Muscle of leg (tissue), 11 donors: ENCODE measurements around the gene SLC35F4. TPM values are rescaled to one million over a fixed set of nuclear protein-coding genes. Genes with fewer than 3 reads are reported as not detected.
A peak's percentile ranks its signal among the peaks of the same experiment; 100 is the strongest.
"Not testable (repeated sequence)": the region's sequence is repeated elsewhere in the genome, so short reads cannot be mapped to it uniquely, and the experiment has no call there.

ENCODE experiments used
- DNase-seq: peaks from one replicate; pipeline ENCODE4 v3.0.0; 2013
- H3K27ac ChIP-seq: one replicate; pipeline ENCODE4 v1.5.1; 2013; ENCODE audit warnings: mild to moderate bottlenecking, low read length, control low read depth
- H3K27me3 ChIP-seq: one replicate; pipeline ENCODE4 v1.6.1; 2013; ENCODE audit warnings: low read length; ENCODE audit not compliant: control insufficient read depth, insufficient read depth
- H3K36me3 ChIP-seq: one replicate; pipeline ENCODE4 v1.6.1; 2013; ENCODE audit warnings: low read length; ENCODE audit not compliant: control insufficient read depth, insufficient read depth
- H3K4me1 ChIP-seq: one replicate; pipeline ENCODE4 v1.6.1; 2013; ENCODE audit warnings: low read length; ENCODE audit not compliant: control insufficient read depth, insufficient read depth
- H3K4me3 ChIP-seq: one replicate; pipeline ENCODE4 v1.5.1; 2013; ENCODE audit warnings: low read length, control low read depth
- H3K9me3 ChIP-seq: replicated peaks from 2 replicates; pipeline ENCODE4 v1.6.1; 2013; ENCODE audit warnings: low read depth, low read length; ENCODE audit not compliant: control insufficient read depth
- WGBS: methylation state at CpG from one replicate; pipeline ENCODE4 v1.1.5; 2013; ENCODE audit warnings: missing lambda C conversion rate; ENCODE audit not compliant: insufficient coverage; 5-methylcytosine and 5-hydroxymethylcytosine counted together
- polyA plus RNA-seq, 8 donors: library from polyadenylated mRNA; unstranded; fragments of 120-200 nt; gene quantifications; one replicate each; pipeline versions ENCODE4 v1.2.1 to v1.2.3, GENCODE V29; 2013; ENCODE audit warnings: inconsistent platforms in 1 of 8, low replicate concordance in 1 of 8; ENCODE audit not compliant: insufficient read length in 8 of 8, insufficient read depth in 1 of 8
- total RNA-seq: library from RNA; stranded (reverse); fragments of 120-200 nt; gene quantifications from one replicate; pipeline ENCODE4 v1.2.4, GENCODE V29; 2013

The SLC35F4 gene
- total and polyA plus RNA-seq, 9 donors = 0.09 to 0.58 (median 0.32) TPM

GRCh38 chr14:57736391-57736790 lies 129.5 kb downstream of the SLC35F4 start:
- H3K27me3 ChIP-seq = no peaks in the 10 kb centered on the region
- no peaks in the 10 kb centered on the region for H3K4me1 ChIP-seq
- H3K27ac ChIP-seq = no peak overlapping the region
- H3K9me3 ChIP-seq = no peaks in the 10 kb centered on the region
- DNase-seq = peak; percentile 22
- H3K36me3 ChIP-seq = no peaks in the 10 kb centered on the region
- no peak overlapping the region for H3K4me3 ChIP-seq
- WGBS = 66% methylated on average over 4 of the region's 4 CpGs

GRCh38 chr14:57735276-57735675 lies 130.6 kb downstream of the SLC35F4 start:
- no peaks in the 10 kb centered on the region for H3K4me1 ChIP-seq
- no peaks in the 10 kb centered on the region for H3K27me3 ChIP-seq
- WGBS = 83% methylated on average over 1 of the region's 1 CpG
- DNase-seq = no peak
- H3K4me3 ChIP-seq = no peak overlapping the region
- no peak overlapping the region for H3K27ac ChIP-seq
- H3K36me3 ChIP-seq = no peaks in the 10 kb centered on the region
- no peaks in the 10 kb centered on the region for H3K9me3 ChIP-seq

- H3K27ac ChIP-seq = no peak overlapping the region
- H3K4me1 ChIP-seq = no peaks in the 10 kb centered on the region
- H3K36me3 ChIP-seq = no peaks in the 10 kb centered on the region
- H3K9me3 ChIP-seq = no peaks in the 10 kb centered on the region
- H3K27me3 ChIP-seq = no peaks in the 10 kb centered on the region
- no peak overlapping the region for H3K4me3 ChIP-seq
- WGBS = no CpG with 5 or more reads among the region's 3 CpGs
- DNase-seq = peak; percentile 57
Observed at GRCh38 chr14:57732463-57733285, 133.2 kb downstream of the SLC35F4 start.

GRCh38 chr14:57729208-57730187 lies 136.4 kb downstream of the SLC35F4 start:
- Histone ChIP-seq H3K4me3 (no peak overlapping the region), H3K36me3 (no peaks in the 10 kb centered on the region), H3K27me3 (no peaks in the 10 kb centered on the region), H3K4me1 (no peaks in the 10 kb centered on the region), H3K27ac (no peak overlapping the region), H3K9me3 (no peaks in the 10 kb centered on the region)
- 48% methylated on average over 4 of the region's 5 CpGs for WGBS
- no peak for DNase-seq

GRCh38 chr14:57725399-57726077 lies 140.4 kb downstream of the SLC35F4 start:
- DNase-seq = no peak
- H3K4me3 ChIP-seq = no peak overlapping the region
- no peaks in the 10 kb centered on the region for H3K4me1 ChIP-seq
- 90% methylated on average over 2 of the region's 2 CpGs for WGBS
- H3K36me3 ChIP-seq = no peaks in the 10 kb centered on the region
- H3K9me3 ChIP-seq = peaks cover 3% of the 10 kb centered on the region
- no peaks in the 10 kb centered on the region for H3K27me3 ChIP-seq
- no peak overlapping the region for H3K27ac ChIP-seq

GRCh38 chr14:57722141-57722540 lies 143.8 kb downstream of the SLC35F4 start:
- H3K27me3 ChIP-seq, H3K4me1 ChIP-seq, H3K9me3 ChIP-seq, H3K27ac ChIP-seq, H3K4me3 ChIP-seq, DNase-seq, H3K36me3 ChIP-seq: not testable (repeated sequence)

- Histone ChIP-seq H3K27ac (no peak overlapping the region), H3K4me1 (no peaks in the 10 kb centered on the region), H3K4me3 (no peak overlapping the region), H3K36me3 (no peaks in the 10 kb centered on the region), H3K27me3 (no peaks in the 10 kb centered on the region), H3K9me3 (peaks cover 5% of the 10 kb centered on the region)
- no peak for DNase-seq
- 11% methylated on average over 3 of the region's 3 CpGs for WGBS
Observed at GRCh38 chr14:57714487-57714931, 151.4 kb downstream of the SLC35F4 start.

- Histone ChIP-seq H3K36me3 (no peaks in the 10 kb centered on the region), H3K9me3 (peaks cover 5% of the 10 kb centered on the region), H3K4me1 (no peaks in the 10 kb centered on the region), H3K27me3 (no peaks in the 10 kb centered on the region), H3K27ac (no peak overlapping the region), H3K4me3 (no peak overlapping the region)
- 50% methylated on average over 1 of the region's 3 CpGs for WGBS
- DNase-seq = no peak
Observed at GRCh38 chr14:57712698-57713097, 153.2 kb downstream of the SLC35F4 start.

- Histone ChIP-seq H3K4me1 (no peaks in the 10 kb centered on the region), H3K36me3 (no peaks in the 10 kb centered on the region), H3K9me3 (peaks cover 5% of the 10 kb centered on the region), H3K4me3 (no peak overlapping the region), H3K27ac (no peak overlapping the region), H3K27me3 (no peaks in the 10 kb centered on the region)
- DNase-seq = no peak
- WGBS = no CpG with 5 or more reads among the region's 3 CpGs
Observed at GRCh38 chr14:57712102-57712501, 153.8 kb downstream of the SLC35F4 start.

GRCh38 chr14:57709909-57710308 lies 156.0 kb downstream of the SLC35F4 start:
- Histone ChIP-seq H3K4me3 (no peak overlapping the region), H3K4me1 (no peaks in the 10 kb centered on the region), H3K9me3 (peaks cover 5% of the 10 kb centered on the region), H3K27ac (no peak overlapping the region), H3K27me3 (no peaks in the 10 kb centered on the region), H3K36me3 (no peaks in the 10 kb centered on the region)
- WGBS = 86% methylated on average over 2 of the region's 2 CpGs
- DNase-seq = no peak
